Epithelial cell of esophagus (primary cell): Measurements from ENCODE around the gene MLLT3.

Source experiments
- DNase-seq: peaks from one replicate; pipeline ENCODE4 v3.0.0; 2010; ENCODE audit warnings: low read depth
- H3K4me3 ChIP-seq: 2 replicates; pipeline ENCODE4 v1.5.1; 2011; ENCODE audit warnings: mild to moderate bottlenecking, low read length, control low read depth
- TF ChIP-seq, protein P1 (sequence below): IDR thresholded peaks from 2 replicates; pipeline ENCODE4 v1.5.1; 2011; ENCODE audit warnings: low read depth, mild to moderate bottlenecking, low read length, control low read depth, inconsistent platforms; ENCODE audit not compliant: insufficient read depth; ENCODE audit errors: missing control alignments

MLLT3 gene

DNA sequence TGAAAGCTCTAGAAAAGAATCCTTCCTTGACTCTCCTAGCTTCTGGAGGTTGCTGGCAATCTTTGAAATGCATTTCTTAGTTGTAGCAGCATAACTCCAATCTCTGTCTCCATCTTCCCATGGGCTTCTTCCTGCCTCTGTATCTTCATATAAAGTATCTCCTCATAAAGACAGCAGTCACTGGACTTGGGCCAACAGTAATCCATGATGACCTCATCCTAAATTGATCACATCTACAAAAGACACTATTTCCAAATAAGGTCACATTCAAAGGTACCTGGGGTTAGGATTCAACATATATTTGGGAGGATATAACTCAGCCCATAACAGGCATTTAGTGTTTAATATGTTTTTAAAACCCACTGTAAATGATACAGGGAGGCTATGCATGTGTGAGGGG, 123.3 kb downstream of the MLLT3 start:
- no peak for DNase-seq
- H3K4me3 ChIP-seq: no peak overlapping the region
- TF ChIP-seq, protein P1, sequence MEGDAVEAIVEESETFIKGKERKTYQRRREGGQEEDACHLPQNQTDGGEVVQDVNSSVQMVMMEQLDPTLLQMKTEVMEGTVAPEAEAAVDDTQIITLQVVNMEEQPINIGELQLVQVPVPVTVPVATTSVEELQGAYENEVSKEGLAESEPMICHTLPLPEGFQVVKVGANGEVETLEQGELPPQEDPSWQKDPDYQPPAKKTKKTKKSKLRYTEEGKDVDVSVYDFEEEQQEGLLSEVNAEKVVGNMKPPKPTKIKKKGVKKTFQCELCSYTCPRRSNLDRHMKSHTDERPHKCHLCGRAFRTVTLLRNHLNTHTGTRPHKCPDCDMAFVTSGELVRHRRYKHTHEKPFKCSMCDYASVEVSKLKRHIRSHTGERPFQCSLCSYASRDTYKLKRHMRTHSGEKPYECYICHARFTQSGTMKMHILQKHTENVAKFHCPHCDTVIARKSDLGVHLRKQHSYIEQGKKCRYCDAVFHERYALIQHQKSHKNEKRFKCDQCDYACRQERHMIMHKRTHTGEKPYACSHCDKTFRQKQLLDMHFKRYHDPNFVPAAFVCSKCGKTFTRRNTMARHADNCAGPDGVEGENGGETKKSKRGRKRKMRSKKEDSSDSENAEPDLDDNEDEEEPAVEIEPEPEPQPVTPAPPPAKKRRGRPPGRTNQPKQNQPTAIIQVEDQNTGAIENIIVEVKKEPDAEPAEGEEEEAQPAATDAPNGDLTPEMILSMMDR: no peak

DNA sequence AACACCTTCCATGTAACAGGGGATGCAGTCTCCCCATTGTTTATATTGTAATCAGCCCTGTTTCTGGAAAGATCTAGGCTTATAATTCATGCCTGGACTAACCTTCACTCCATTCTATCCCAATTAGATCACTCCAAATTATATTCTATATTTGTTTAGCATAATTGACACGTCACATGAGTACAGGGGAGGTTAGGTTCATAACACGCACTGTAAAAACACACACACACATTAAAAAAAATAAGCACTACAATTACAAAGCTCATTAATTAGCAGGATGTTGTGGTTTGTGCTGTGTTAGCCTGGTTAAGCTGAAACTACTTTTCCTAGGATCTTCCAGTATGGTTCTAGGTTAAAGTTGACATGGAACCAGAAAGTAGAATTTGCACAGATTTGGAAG, 126.0 kb downstream of the MLLT3 start:
- TF ChIP-seq, protein P1: no peak
- no peak overlapping the region for H3K4me3 ChIP-seq
- no peak for DNase-seq

DNA sequence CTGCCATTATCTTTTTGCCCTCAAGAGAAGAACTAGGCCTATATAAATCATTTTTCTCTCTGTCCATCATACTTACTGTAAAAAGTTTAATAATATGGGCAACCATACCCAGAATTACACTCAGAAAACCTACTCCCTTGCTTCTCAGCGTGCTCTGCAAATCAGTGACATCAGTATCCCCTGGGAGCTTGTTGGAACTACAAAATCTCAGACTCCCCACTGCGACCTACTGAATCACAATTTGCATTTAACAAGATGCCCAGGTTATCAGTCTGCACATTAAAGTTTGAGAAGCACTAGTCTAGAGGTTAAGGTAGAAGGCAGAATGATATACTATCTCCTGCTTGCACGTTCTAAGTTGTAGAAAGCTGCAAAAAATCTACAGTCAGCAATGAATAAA, 127.2 kb downstream of the MLLT3 start:
- H3K4me3 ChIP-seq: no peak overlapping the region
- DNase-seq: no peak
- TF ChIP-seq, protein P1: no peak

DNA sequence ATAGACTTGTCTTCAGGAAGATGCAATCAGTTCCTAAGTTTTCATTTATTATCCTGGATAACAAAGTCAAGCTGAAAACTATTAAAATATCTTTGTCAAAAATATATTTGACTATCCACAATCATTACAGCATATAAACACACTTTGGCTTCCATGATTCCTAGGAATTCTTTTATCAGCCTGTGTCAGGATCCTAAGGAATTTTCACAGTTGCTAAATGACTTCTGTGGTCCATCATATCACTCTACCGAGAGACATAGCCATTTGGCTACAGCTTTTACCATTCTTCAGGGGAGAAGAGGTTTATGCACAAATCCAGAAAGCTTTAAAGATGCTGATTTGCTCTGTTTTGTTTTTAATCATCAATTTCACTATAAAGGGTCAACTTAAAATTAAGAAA, 128.3 kb downstream of the MLLT3 start:
- no peak overlapping the region for H3K4me3 ChIP-seq
- TF ChIP-seq, protein P1: no peak
- DNase-seq: no peak

DNA sequence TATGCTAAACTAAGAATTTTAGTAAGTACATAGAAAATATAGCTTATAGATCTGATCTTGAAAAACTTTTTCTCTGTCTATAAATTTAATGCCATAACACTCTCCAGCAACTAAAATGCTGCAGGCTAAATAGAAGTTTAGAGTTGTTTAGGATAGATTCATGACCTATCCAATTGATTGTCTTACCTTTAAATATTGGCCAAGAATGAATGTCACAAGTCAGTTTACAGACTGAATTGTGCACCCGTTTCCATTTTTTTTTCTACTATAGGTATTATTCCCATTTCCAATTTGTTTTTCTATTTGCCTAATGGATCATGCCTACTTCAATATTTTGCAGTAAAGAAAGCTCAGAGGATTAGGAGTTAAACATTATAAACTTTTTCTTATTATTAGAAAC, 129.5 kb downstream of the MLLT3 start:
- TF ChIP-seq, protein P1: no peak
- no peak overlapping the region for H3K4me3 ChIP-seq
- DNase-seq: no peak

DNA sequence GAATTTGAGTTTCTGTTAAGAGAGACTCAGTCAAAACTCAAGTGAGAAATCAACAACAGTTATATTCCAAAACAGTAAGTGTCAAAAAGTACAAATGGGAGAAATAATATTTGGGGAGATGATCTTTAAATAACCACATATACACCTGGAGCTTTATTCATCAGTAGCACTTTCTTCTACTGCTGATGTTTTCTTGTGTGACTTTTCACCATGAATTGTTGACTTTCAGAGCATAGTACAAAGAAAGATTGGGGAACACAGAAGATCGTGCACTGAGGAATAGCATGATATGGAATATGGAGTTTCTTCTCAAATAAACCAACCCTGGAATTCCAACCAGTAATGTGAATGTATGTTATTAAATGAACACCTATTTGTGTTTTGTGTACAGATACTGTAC, 130.7 kb downstream of the MLLT3 start:
- DNase-seq: no peak
- H3K4me3 ChIP-seq: no peak overlapping the region
- TF ChIP-seq, protein P1: no peak

DNA sequence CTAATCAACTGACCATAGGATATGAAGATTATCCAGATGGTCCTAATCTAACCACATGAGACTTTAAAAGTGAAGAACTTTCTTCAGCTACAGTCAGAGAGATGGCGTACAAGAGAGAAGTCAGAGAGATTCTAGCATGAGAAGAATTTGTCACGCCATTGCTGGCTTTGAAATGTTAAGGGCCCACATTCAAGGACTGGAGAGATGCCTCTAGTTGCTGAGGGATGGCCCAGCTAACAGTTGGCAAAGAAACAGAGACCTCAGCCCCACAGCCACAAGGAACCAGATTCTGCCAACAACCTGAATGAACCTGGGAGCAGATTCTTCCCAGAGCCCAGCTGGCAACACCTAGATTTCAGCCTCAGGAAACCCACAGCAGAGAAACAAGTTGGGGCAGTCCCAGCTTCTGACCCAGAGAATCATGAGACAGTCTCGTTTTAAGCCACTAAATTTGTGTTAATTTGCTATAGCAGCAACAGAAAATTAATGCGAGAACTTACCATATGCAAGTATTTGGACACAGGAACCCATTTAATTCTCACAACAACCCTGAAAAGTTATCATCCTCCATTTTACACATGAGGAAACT, 132.0 kb downstream of the MLLT3 start:
- TF ChIP-seq, protein P1: no peak
- H3K4me3 ChIP-seq: no peak overlapping the region
- DNase-seq: peak; percentile 73
